IMR-90 (cell line): ENCODE measurements around the gene CFAP97. TPM values are rescaled to one million over a fixed set of nuclear protein-coding genes. Genes with fewer than 3 reads are reported as not detected.
A peak's percentile ranks its signal among the peaks of the same experiment; 100 is the strongest.

ENCODE experiments used
- ATAC-seq: fragments of 200-7000 bp; cut with Tn5 transposase; 2 replicates; pipeline ENCODE4 v1.9.1; 2020; ENCODE audit warnings: low read depth, mild to moderate bottlenecking, moderate library complexity
- BruUV-seq: library from RNA; stranded (reverse); fragments of 400-500 nt; replicated peaks from 2 replicates; lab custom pipeline; 2021; lab: Mats Ljungman, UMichigan
- CTCF ChIA-PET: fragments of 300-600 bp; formaldehyde crosslinking; extraction: SDS; loops from one replicate; lab custom pipeline; 2021; ENCODE audit warnings: antibody characterized with exemption; lab: Yijun Ruan, JAX
- POLR2A ChIA-PET: fragments of 300-600 bp; sonication (Branson Sonifier 250); formaldehyde crosslinking; loops from one replicate; lab custom pipeline; 2022; ENCODE audit warnings: antibody characterized with exemption; ENCODE audit not compliant: unreplicated experiment; lab: Charles Lee
- DNase-seq: peaks from one replicate; pipeline ENCODE4 v3.0.0; 2013
- H2AFZ ChIP-seq: replicated peaks from 2 replicates; pipeline ENCODE3; 2013; ENCODE audit warnings: low read length, mild to moderate bottlenecking; ENCODE audit not compliant: poor library complexity
- H2AK5ac ChIP-seq: 2 replicates; pipeline ENCODE4 v1.6.1; 2013; ENCODE audit warnings: low read depth, low read length, inconsistent platforms
- H2AK9ac ChIP-seq: replicated peaks from 2 replicates; pipeline ENCODE3; 2013; ENCODE audit warnings: mild to moderate bottlenecking, low read depth, low read length, moderate library complexity; ENCODE audit not compliant: poor library complexity
- H2BK120ac ChIP-seq: 2 replicates; pipeline ENCODE4 v1.6.1; 2013; ENCODE audit warnings: low read depth, low read length, inconsistent platforms
- H2BK15ac ChIP-seq: 3 replicates; pipeline ENCODE4 v1.6.1; 2013; ENCODE audit warnings: low read depth, low read length, inconsistent platforms
- H2BK20ac ChIP-seq: 2 replicates; pipeline ENCODE4 v1.6.1; 2013; ENCODE audit warnings: low read depth, mild to moderate bottlenecking, inconsistent platforms, low read length, moderate library complexity
- H2BK5ac ChIP-seq: 2 replicates; pipeline ENCODE4 v1.6.1; 2013; ENCODE audit warnings: mild to moderate bottlenecking, low read depth, low read length, inconsistent platforms; ENCODE audit not compliant: poor library complexity, severe bottlenecking
- H3K14ac ChIP-seq: replicated peaks from 2 replicates; pipeline ENCODE4 v1.6.1; 2013; ENCODE audit warnings: low read depth, low read length, inconsistent platforms
- H3K18ac ChIP-seq: 2 replicates; pipeline ENCODE4 v1.6.1; 2013; ENCODE audit warnings: low read depth, low read length, control low read depth
- H3K23ac ChIP-seq: 2 replicates; pipeline ENCODE4 v1.6.1; 2013; ENCODE audit warnings: low read depth, low read length, inconsistent platforms
- H3K27ac ChIP-seq: 2 replicates; pipeline ENCODE4 v1.5.1; 2013; ENCODE audit warnings: mild to moderate bottlenecking, control low read depth, low read length; ENCODE audit not compliant: insufficient read depth
- H3K27me3 ChIP-seq: 2 replicates; pipeline ENCODE4 v1.6.1; 2013; ENCODE audit warnings: low read length; ENCODE audit not compliant: control insufficient read depth, insufficient read depth
- H3K36me3 ChIP-seq: 2 replicates; pipeline ENCODE4 v1.6.1; 2013; ENCODE audit warnings: low read length, mixed read lengths; ENCODE audit not compliant: control insufficient read depth, insufficient read depth
- H3K4ac ChIP-seq: 2 replicates; pipeline ENCODE4 v1.6.1; 2013; ENCODE audit warnings: low read depth, low read length, inconsistent platforms
- H3K4me1 ChIP-seq: 2 replicates; pipeline ENCODE4 v1.6.1; 2013; ENCODE audit warnings: low read length, mixed read lengths; ENCODE audit not compliant: control insufficient read depth, insufficient read depth
- H3K4me2 ChIP-seq: 2 replicates; pipeline ENCODE4 v1.6.1; 2013; ENCODE audit warnings: low read depth, mild to moderate bottlenecking, control low read depth, low read length, moderate library complexity
- H3K4me3 ChIP-seq: 2 replicates; pipeline ENCODE4 v1.5.1; 2013; ENCODE audit warnings: low read depth, mild to moderate bottlenecking, control low read depth, low read length, moderate library complexity; ENCODE audit not compliant: insufficient read depth
- H3K56ac ChIP-seq: 2 replicates; pipeline ENCODE4 v1.6.1; 2013; ENCODE audit warnings: low read length, inconsistent platforms; ENCODE audit not compliant: insufficient read depth; ENCODE audit errors: extremely low read depth
- H3K79me1 ChIP-seq, 2 experiments: 2 replicates each; pipeline ENCODE4 v1.6.1; 2013; ENCODE audit warnings: low read length in 2 of 2, inconsistent platforms in 1 of 2, low read depth in 1 of 2
- H3K9ac ChIP-seq: 2 replicates; pipeline ENCODE4 v1.6.1; 2013; ENCODE audit warnings: low read depth, low read length, control low read depth
- H3K9me1 ChIP-seq: 2 replicates; pipeline ENCODE4 v1.6.1; 2013; ENCODE audit warnings: low read length, inconsistent platforms; ENCODE audit not compliant: insufficient read depth
- H3K9me3 ChIP-seq: 2 replicates; pipeline ENCODE4 v1.6.1; 2013; ENCODE audit warnings: low read length; ENCODE audit not compliant: control insufficient read depth, insufficient read depth
- H4K20me1 ChIP-seq: 2 replicates; pipeline ENCODE4 v1.6.1; 2013; ENCODE audit warnings: low read length, inconsistent platforms; ENCODE audit not compliant: insufficient read depth
- H4K5ac ChIP-seq: 2 replicates; pipeline ENCODE4 v1.6.1; 2013; ENCODE audit warnings: mild to moderate bottlenecking, low read depth, low read length, control low read depth
- H4K8ac ChIP-seq, 2 experiments: 2 replicates each; pipeline ENCODE4 v1.6.1; 2013; ENCODE audit warnings: low read depth in 2 of 2, low read length in 2 of 2, control low read depth in 1 of 2, inconsistent platforms in 1 of 2
- H4K91ac ChIP-seq: 2 replicates; pipeline ENCODE4 v1.6.1; 2013; ENCODE audit warnings: low read depth, low read length, inconsistent platforms; ENCODE audit not compliant: insufficient read depth
- BHLHE40 ChIP-seq: fragments of 150-350 bp; IDR thresholded peaks from 2 replicates; pipeline ENCODE4 v1.6.1; 2016; ENCODE audit warnings: mild to moderate bottlenecking, low read depth, low read length
- CEBPB ChIP-seq: IDR thresholded peaks from 2 replicates; pipeline ENCODE4 v1.6.1; 2012; ENCODE audit warnings: low read depth, low read length, improper control_type of control experiment
- CHD1 ChIP-seq: IDR thresholded peaks from 2 replicates; pipeline ENCODE4 v1.6.1; 2012; ENCODE audit warnings: low read depth, low read length, improper control_type of control experiment
- CTCF ChIP-seq: conservative IDR thresholded peaks from 2 replicates; pipeline ENCODE4 v1.5.1; 2012; ENCODE audit warnings: mild to moderate bottlenecking, low read depth, low read length, improper control_type of control experiment
- ELK1 ChIP-seq: fragments of 150-350 bp; IDR thresholded peaks from 2 replicates; pipeline ENCODE4 v1.6.1; 2016; ENCODE audit warnings: low read depth, mild to moderate bottlenecking, low read length, moderate library complexity, borderline replicate concordance
- FOS ChIP-seq: fragments of 150-350 bp; IDR thresholded peaks from 2 replicates; pipeline ENCODE4 v1.6.1; 2016; ENCODE audit warnings: low read depth, low read length
- MAZ ChIP-seq: IDR thresholded peaks from 2 replicates; pipeline ENCODE4 v1.6.1; 2012; ENCODE audit warnings: low read depth, mild to moderate bottlenecking, low read length, improper control_type of control experiment, moderate library complexity, borderline replicate concordance
- MXI1 ChIP-seq: IDR thresholded peaks from 2 replicates; pipeline ENCODE4 v1.6.1; 2012; ENCODE audit warnings: low read depth, mild to moderate bottlenecking, low read length, moderate library complexity, borderline replicate concordance
- NFE2L2 ChIP-seq: fragments of 150-350 bp; IDR thresholded peaks from 2 replicates; pipeline ENCODE4 v1.6.1; 2016; ENCODE audit warnings: low read depth, mild to moderate bottlenecking, low read length
- RCOR1 ChIP-seq: IDR thresholded peaks from 2 replicates; pipeline ENCODE4 v1.6.1; 2012; ENCODE audit warnings: mild to moderate bottlenecking, low read length, improper control_type of control experiment; ENCODE audit not compliant: insufficient replicate concordance
- RFX5 ChIP-seq: IDR thresholded peaks from 2 replicates; pipeline ENCODE4 v1.8.0; 2012; ENCODE audit warnings: low read depth, mild to moderate bottlenecking, low read length, moderate library complexity
- SMC3 ChIP-seq: fragments of 150-350 bp; IDR thresholded peaks from 2 replicates; pipeline ENCODE4 v1.6.1; 2016; ENCODE audit warnings: low read depth, mild to moderate bottlenecking, antibody characterized with exemption, low read length, moderate library complexity
- USF2 ChIP-seq: fragments of 150-350 bp; IDR thresholded peaks from 2 replicates; pipeline ENCODE4 v1.6.1; 2017; ENCODE audit warnings: mild to moderate bottlenecking, antibody characterized with exemption, low read length, low read depth
- WGBS, 2 experiments: methylation state at CpG; one replicate each; pipeline versions ENCODE4 v1.1.5 to v1.1.7; 2013; ENCODE audit warnings: missing lambda C conversion rate in 2 of 2; ENCODE audit not compliant: insufficient read length in 1 of 2; ENCODE audit errors: extremely low coverage in 2 of 2; 5-methylcytosine and 5-hydroxymethylcytosine counted together
- dilution Hi-C: fragments of 300-500 bp; cut with HindIII; formaldehyde crosslinking; loops from one replicate; pipeline ENCODE4 v1.14.3; 2018; ENCODE audit warnings: low sequenced_read_pairs; ENCODE audit not compliant: unreplicated experiment
- in situ Hi-C: fragments of 300-500 bp; cut with MboI; formaldehyde crosslinking; loops from 3 replicates; pipeline ENCODE4 v1.14.3; 2019; ENCODE audit warnings: low sequenced_read_pairs, inconsistent platforms, mixed read lengths
- intact Hi-C: fragments of 100-400 bp; cut with micrococcal nuclease; formaldehyde crosslinking; loops from 2 replicates; pipeline ENCODE4 v1.10.0; 2022
- polyA plus RNA-seq, 3 experiments: library from polyadenylated mRNA; depleted of rRNA; stranded (reverse); fragments of >200 nt; gene quantifications; 2 replicates each; pipeline ENCODE4 v1.2.3, GENCODE V29; 2012; ENCODE audit warnings: low replicate concordance in 1 of 3
- total RNA-seq: library from RNA; depleted of rRNA; stranded (reverse); fragments of >200 nt; gene quantifications from 2 replicates; pipeline ENCODE4 v1.2.3, GENCODE V29; 2012

Gene CFAP97
- total and polyA plus RNA-seq, 2 of the 4 experiments (the other 2 are of a cell fraction) = 14.5 to 16.0 TPM

GRCh38 chr4:185204238-185204910, 574 bp upstream of the CFAP97 start:
- Histone ChIP-seq H3K14ac (peak overlapping the region; percentile 47; the same call in 1 of the 2 replicates), H3K4me2 (peak overlapping the region; percentile 89), H3K9ac (peak overlapping the region; percentile 70), H2BK20ac (no peak overlapping the region), H3K18ac (no peak overlapping the region; the same call in 1 of the 2 replicates), H2BK120ac (no peak overlapping the region), H3K56ac (0 out of 2 replicates have a peak overlapping the region, but pooled peaks have one; percentile 8), H2BK5ac (no peak overlapping the region), H2AK9ac (no peak overlapping the region), H4K20me1 (no peaks in the 10 kb centered on the region), H3K9me1 (peaks cover 4% of the 10 kb centered on the region; the same call in 1 of the 2 replicates), H2AK5ac (no peak overlapping the region), H2AFZ (peak overlapping the region; percentile 97), H3K23ac (no peak overlapping the region), H3K79me1 (peaks cover 18 to 35% of the 10 kb centered on the region in 2 experiments), H3K36me3 (no peaks in the 10 kb centered on the region; the same call in 1 of the 2 replicates), H3K27me3 (no peaks in the 10 kb centered on the region), H3K27ac (no peak overlapping the region), H2BK15ac (no peak overlapping the region), H4K8ac (peak overlapping the region in 1 of 2 experiments; percentile 41; a peak in 1 of 4 replicates), H4K5ac (no peak overlapping the region), H3K4me1 (peaks cover 7% of the 10 kb centered on the region), H3K9me3 (no peaks in the 10 kb centered on the region), H3K4ac (no peak overlapping the region), H4K91ac (no peak overlapping the region), H3K4me3 (peak overlapping the region; percentile 62)
- POLR2A ChIA-PET = no interaction called here
- no peak for TF ChIP-seq SMC3
- no peak for TF ChIP-seq CEBPB
- no peak for TF ChIP-seq ELK1
- no peak for TF ChIP-seq CHD1
- TF ChIP-seq MAZ = no peak
- TF ChIP-seq RFX5 = no peak
- TF ChIP-seq CTCF = no peak
- TF ChIP-seq USF2 = no peak
- TF ChIP-seq BHLHE40 = no peak
- TF ChIP-seq MXI1 = no peak
- no peak for TF ChIP-seq RCOR1
- TF ChIP-seq NFE2L2 = no peak
- TF ChIP-seq FOS = no peak
- DNase-seq (peak; percentile 21), ATAC-seq (no peak; the same call in 1 of the 2 replicates)
- WGBS, 2 experiments = no CpG with 5 or more reads among the region's 14 CpGs
- no TSS peak for BruUV-seq
- CTCF ChIA-PET = interaction anchor here (0.5 kb wide), 1 partner anchor 27 kb away, joined by 4 read pairs; no protein-coding TSS in a partner anchor
- intact Hi-C loops = loop anchor here (2.0 kb wide), 1 partner anchor 266 kb away; the partner anchor contains the start of gene CCDC110
- in situ Hi-C loops = loop anchor here (5.0 kb wide), 1 partner anchor 188 kb away; no protein-coding TSS in a partner anchor
- dilution Hi-C loops = no loop called here
